Measurements from ENCODE around the gene GBX1.

GBX1 gene

DNA sequence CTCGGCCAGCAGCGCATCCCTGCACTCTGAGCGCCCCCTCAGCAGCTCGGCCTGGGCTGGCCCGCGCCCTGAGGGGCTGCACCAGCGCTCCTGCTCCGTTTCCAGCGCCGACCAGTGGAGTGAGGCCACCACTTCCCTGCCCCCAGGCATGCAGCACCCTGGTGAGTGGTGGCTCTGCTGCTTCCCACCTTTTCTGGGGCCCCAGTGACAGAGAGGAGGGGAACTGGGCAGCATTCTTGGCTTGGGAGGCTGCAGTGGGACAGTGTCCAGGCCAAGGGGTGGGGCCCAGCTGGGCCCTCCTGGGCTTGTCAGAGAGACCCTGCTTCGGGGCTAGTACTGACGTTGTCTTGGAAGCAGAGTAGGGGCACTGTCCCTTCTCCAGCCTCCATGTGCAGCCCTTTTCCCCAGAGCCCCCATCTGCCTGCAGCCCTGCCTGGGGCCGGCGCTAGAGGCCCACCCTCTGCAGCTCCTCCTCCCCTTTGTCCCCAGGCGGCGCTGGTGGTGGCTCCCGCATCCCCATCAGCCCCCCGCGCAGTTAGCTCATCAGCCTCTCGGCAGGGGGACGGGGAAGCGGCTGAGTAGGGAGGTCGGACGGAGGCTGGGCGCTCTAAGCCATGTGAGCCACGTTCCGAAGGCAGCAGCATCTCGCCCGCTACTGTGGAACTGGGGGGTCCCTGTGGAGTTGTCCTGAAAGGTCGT, 29.2 kb downstream of the GBX1 start:
- DNase-seq: no peak

DNA sequence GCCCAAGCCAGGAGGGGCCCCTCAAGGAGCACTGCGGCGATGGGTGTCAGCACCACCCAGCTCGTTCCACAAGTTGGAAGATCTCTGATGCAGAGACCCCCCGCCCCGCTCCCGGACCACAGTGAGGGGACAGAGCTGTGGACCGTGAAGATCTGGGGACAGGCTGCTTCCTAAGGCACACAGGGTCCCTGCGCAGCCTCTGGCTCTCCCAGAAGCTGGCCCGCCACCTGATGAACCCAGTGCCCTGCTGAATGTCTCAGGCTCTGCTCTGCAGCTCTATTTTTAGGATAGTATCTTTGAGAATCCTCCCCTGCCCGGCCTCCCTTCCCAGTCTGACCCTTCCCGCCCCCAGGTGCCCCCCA, 29.7 kb downstream of the GBX1 start:
- DNase-seq: no peak

DNA sequence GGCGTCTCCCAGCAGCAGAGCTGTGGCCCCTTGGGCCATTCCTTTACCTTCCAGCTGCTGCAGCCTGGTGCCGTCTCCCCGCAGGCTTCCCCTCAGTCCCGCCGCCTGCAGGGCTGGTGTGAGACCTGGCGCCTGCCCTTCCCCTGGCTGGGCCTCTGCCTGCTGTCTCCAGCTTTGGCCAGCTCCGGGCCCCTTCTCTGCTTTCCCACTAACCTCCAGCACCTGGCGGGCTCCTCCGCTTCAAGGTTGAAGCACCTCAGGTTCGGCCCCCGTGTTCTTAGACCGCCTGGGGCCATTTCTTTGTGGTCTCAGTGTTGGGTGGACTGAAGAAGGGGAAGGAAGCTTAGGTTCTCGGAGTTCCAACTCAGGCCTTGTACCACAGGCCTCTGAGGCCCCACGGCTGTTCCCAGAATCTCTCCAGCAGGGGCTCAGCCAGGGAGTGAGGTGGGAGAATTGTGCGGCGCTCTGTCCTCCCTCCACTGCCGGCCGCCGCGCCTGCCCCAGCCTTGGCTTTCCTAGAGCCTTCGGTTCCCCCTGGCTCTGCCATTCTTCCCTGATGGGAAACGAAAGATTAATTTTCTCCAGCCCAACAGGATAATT, 30.3 kb downstream of the GBX1 start:
- DNase-seq: no peak

GRCh38 chr7:151135866-151136843, 31.3 kb downstream of the GBX1 start:
- no peak for DNase-seq

GRCh38 chr7:151135525-151135845, 32.0 kb downstream of the GBX1 start:
- DNase-seq: no peak

GRCh38 chr7:151134743-151135524, 32.6 kb downstream of the GBX1 start:
- DNase-seq: no peak

- DNase-seq: no peak
Observed at GRCh38 chr7:151133986-151134742, 33.3 kb downstream of the GBX1 start.

GRCh38 chr7:151133266-151133985, 34.1 kb downstream of the GBX1 start:
- no peak for DNase-seq

DNA sequence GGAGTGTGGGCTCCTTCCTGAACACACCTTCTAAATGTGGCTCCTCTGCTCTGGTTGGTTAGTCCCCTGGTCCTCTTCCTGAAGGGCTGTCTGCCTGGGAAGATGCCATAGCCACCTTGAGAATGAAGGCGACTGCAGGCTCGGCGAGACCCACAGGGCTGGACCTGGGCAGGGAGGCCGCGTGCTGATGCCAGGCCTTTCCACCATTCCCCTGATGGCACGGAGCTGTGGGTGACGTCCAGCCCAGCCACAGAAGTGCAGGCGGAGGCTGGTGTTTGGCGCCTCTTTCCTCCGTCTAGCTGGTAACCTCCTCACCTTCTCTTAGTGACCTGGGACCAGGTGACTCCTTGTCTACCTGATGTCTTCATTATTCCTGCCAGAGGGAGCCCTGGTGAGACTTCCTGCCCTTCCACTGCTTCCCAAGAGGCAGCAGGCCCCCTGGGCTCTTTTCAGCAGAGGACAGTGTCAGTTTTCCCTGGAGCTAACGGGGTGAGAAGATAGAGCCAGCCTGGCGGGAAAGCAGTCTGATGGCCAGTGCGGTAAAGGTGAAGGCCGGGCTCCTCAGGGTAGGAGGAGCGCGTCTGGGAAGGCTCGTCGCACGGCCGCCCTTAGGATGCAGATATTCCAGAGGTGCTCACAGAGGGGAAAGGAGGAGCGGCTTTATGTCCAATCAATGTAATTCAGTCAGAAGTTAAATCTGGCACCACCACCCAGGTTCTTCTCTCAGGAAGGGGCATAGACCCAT, 34.9 kb downstream of the GBX1 start:
- no peak for DNase-seq

DNA sequence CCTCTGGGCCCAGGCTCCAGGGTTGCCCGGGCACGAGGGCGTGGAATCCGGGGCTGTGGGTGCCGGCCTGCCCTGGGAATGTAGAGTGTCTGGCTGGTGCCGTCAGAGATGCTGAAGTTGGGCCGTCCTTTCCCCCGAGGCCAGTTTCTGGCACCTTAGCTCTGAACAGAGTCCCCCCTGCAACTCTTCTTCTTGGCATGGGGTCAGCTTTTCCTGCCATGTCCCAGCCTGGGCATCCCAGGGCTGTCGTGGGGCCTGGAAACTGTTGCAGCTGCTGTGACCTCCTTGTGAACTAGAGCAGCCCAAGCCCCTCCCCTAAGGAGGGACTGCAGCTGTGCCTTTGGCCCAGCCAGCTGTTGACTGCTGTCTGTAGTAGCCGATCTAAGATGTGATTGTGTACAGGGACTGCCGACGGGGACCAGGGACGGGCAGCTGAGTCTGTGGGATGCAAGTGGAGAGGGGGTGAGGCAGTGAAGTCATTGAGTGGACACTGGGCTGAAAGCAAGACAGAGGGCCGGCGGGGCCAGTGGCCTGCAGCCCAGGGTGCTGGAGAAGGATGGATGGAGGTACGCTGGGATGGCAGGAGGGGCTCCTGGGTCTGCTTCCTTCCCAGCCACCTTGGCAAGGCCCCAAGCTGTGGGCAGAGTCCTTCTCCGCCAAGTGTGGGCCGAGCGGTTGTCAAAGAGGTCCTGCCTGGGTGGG, 35.8 kb downstream of the GBX1 start:
- DNase-seq: no peak

DNA sequence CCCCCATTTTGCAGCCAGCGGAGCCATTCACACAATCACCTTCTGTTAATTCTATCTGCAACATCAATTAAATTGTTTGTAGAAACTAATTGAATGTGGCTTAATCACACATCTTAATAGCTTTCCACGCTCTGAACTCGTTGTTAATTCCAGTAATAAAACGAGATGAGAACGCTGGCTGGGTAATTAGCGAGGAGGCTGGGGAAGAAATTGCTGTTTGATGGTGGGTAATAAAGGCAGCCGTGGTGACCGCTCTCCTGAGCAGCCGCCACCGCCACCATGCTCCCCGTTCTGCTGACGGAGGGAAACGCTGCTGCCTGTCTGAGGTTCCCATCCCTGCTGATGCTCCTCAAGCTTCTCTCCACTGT, 36.3 kb downstream of the GBX1 start:
- no peak for DNase-seq

GRCh38 chr7:151130741-151131157, 36.7 kb downstream of the GBX1 start:
- no peak for DNase-seq

- no peak for DNase-seq
Observed at GRCh38 chr7:151129960-151130591, 37.4 kb downstream of the GBX1 start.

- DNase-seq: no peak
Observed at GRCh38 chr7:151129117-151129959, 38.2 kb downstream of the GBX1 start.

GRCh38 chr7:151128716-151129115, 38.8 kb downstream of the GBX1 start:
- no peak for DNase-seq

GRCh38 chr7:151128144-151128543, 39.4 kb downstream of the GBX1 start:
- DNase-seq: no peak

GRCh38 chr7:151126491-151127137, 40.9 kb downstream of the GBX1 start:
- no peak for DNase-seq

DNA sequence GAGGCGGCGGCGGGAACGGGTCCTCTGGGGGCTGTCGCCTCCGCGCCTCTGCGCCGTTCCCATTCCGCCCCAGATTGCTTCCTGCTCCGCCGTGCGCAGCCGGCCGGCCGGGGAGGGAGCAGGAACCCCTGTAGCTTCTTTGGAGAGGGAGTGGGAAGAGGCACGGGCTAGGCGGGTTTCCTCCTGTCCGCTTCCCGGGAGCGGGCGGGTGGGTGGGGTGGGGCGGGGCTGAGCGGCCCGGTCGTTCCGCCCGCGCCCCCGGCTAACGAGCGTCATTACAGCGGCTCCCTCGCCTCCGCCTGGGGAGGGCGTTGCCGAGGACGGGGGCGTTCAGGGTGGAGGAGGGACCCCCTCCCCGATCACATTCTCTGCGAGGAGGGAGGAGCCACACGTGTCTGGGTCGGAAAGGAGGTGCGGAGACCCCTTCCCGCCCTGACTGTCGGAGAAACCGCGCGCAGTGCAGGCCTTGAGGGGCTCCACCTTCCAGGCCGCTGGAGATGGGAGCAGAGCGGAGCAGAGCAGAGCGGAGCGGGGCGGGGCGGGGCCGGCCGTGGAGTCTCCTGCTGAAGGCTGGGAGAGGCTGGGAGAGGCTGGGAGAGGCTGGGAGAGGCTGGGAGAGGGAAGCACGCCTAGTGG, 41.5 kb downstream of the GBX1 start:
- no peak for DNase-seq
